Lower leg skin (tissue), 4 donors: ENCODE measurements around the gene LUZP1. TPM values are rescaled to one million over a fixed set of nuclear protein-coding genes. Genes with fewer than 3 reads are reported as not detected.

Experiments used
- DNase-seq, 2 donors: peaks; one replicate each; pipeline ENCODE4 v3.0.0-alpha.2; 2019; ENCODE audit warnings: low spot score in 2 of 2
- H3K4me3 ChIP-seq: fragments of 200-600 bp; sonication (generic); 2 replicates; pipeline ENCODE4 v1.5.1; 2017; ENCODE audit warnings: mild to moderate bottlenecking, low read depth; ENCODE audit not compliant: poor library complexity, severe bottlenecking
- CTCF ChIP-seq, 3 donors: fragments of 450-650 bp; IDR thresholded peaks; one replicate each; pipeline ENCODE4 v1.5.1; 2016; ENCODE audit warnings: antibody characterized with exemption in 3 of 3, mild to moderate bottlenecking in 3 of 3, moderate library complexity in 2 of 3
- POLR2A ChIP-seq, 2 donors: fragments of 450-650 bp; IDR thresholded peaks; one replicate each; pipeline ENCODE4 v1.6.1; 2016 to 2017; ENCODE audit warnings: antibody characterized with exemption in 2 of 2, mild to moderate bottlenecking in 1 of 2, moderate library complexity in 1 of 2
- WGBS, 2 donors: methylation state at CpG; one replicate each; pipeline ENCODE4 v1.1.5; 2018; 5-methylcytosine and 5-hydroxymethylcytosine counted together
- intact Hi-C: fragments of 100-400 bp; cut with DNase I; formaldehyde crosslinking; loops from one replicate; pipeline ENCODE4 v1.15.0; 2023; ENCODE audit warnings: low total_unique reads
- total RNA-seq, 4 donors: library from RNA; depleted of rRNA; stranded (reverse); fragments of >200 nt; gene quantifications; one replicate each; pipeline ENCODE4 v1.1.0, GENCODE V29; 2016

LUZP1 gene
- total RNA-seq, 4 donors from 2014 or later: 14.2 to 25.5 (median 19.3) TPM

GRCh38 chr1:23116216-23116836 is 52.3 kb downstream of the LUZP1 start:
- no peak for TF ChIP-seq CTCF (IDR thresholded peaks at IDR 0.05)
- TF ChIP-seq POLR2A (IDR thresholded peaks at IDR 0.05): no peak
- 94 to 95% methylated on average over 6 of the region's 6 CpGs for WGBS, 2 donors
- DNase-seq: no peak
- no peak overlapping the region for H3K4me3 ChIP-seq
- intact Hi-C loops: no loop called here

- DNase-seq: no peak
- TF ChIP-seq POLR2A (IDR thresholded peaks at IDR 0.05) (no peak), CTCF (IDR thresholded peaks at IDR 0.05) (no peak)
- H3K4me3 ChIP-seq: no peak overlapping the region
- WGBS, 2 donors: 48 to 52% methylated on average over 6 of the region's 6 CpGs
- intact Hi-C loops: no loop called here
Observed at GRCh38 chr1:23114424-23115079, 54.1 kb downstream of the LUZP1 start.

GRCh38 chr1:23111600-23112535 is 56.8 kb downstream of the LUZP1 start:
- no peak for TF ChIP-seq POLR2A (IDR thresholded peaks at IDR 0.05)
- no peak for TF ChIP-seq CTCF (IDR thresholded peaks at IDR 0.05)
- H3K4me3 ChIP-seq: no peak overlapping the region
- intact Hi-C loops: no loop called here
- WGBS, 2 donors: 67 to 69% methylated on average over 6 of the region's 6 CpGs
- no peak for DNase-seq

- intact Hi-C loops: no loop called here
- 95 to 96% methylated on average over 5 of the region's 5 CpGs for WGBS, 2 donors
- TF ChIP-seq POLR2A (IDR thresholded peaks at IDR 0.05) (no peak), CTCF (IDR thresholded peaks at IDR 0.05) (no peak)
- no peak overlapping the region for H3K4me3 ChIP-seq
- no peak for DNase-seq
Observed at GRCh38 chr1:23110391-23110790, 58.3 kb downstream of the LUZP1 start.

- intact Hi-C loops: no loop called here
- TF ChIP-seq CTCF (IDR thresholded peaks at IDR 0.05): no peak
- TF ChIP-seq POLR2A (IDR thresholded peaks at IDR 0.05): no peak
- 94 to 96% methylated on average over 4 of the region's 4 CpGs for WGBS, 2 donors
- H3K4me3 ChIP-seq: no peak overlapping the region
- DNase-seq: no peak
Observed at GRCh38 chr1:23108918-23109533, 59.6 kb downstream of the LUZP1 start.
